Spleen (tissue), 7 donors: ENCODE measurements around the gene ARMS2.

Experiments
- POLR2A ChIP-seq, 3 donors: fragments of 450-650 bp; IDR thresholded peaks; one replicate each; pipeline ENCODE4 v1.5.1; 2017; ENCODE audit warnings: antibody characterized with exemption in 3 of 3, mild to moderate bottlenecking in 1 of 3
- POLR2AphosphoS5 ChIP-seq, 3 donors: sonication (generic); formaldehyde crosslinking; IDR thresholded peaks; one replicate each; pipeline ENCODE4 v1.5.1; 2017; ENCODE audit warnings: antibody characterized with exemption in 3 of 3
- TF ChIP-seq, protein P1 (sequence below), 11 experiments: fragments of 200-600 bp in 7 of 11; fragments of 450-650 bp in 4 of 11; sonication (generic) in 4 of 11; IDR thresholded peaks in 8 of 11; conservative IDR thresholded peaks in 3 of 11; 1 replicate in 7 of 11; 2 replicates in 4 of 11; pipeline versions ENCODE4 v1.4.0 to v1.8.0; 2016 to 2021; ENCODE audit warnings: antibody characterized with exemption in 11 of 11, inconsistent platforms in 4 of 11, mild to moderate bottlenecking in 1 of 11
- donor health status: DM: no; HTN: no; CAD: no; lungs with moderate emphysema.
- donor health status: DM: no; HTN: no; CAD: no.
- donor health status: DM: no; HTN: no; CAD: no.

DNA sequence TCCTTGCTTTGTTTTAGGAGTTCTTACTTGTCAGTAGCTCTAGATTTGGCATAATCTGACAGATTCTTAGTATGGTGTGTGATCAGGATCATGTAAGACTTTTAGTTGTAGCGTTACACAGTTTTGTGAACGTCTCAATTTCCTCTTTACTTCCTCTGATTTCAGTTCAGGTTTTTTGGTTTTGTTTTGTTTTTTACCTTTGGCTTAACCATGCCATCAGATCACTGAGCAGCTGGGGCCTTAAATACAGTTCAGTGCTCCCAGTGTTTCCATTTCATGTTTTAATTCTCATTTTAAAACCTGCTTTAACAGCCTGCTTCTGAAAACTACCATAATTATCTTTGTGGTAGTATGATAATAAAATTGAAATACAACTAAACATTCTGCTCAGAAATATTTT, 27.2 kb upstream of the ARMS2 start:
- TF ChIP-seq, protein P1, sequence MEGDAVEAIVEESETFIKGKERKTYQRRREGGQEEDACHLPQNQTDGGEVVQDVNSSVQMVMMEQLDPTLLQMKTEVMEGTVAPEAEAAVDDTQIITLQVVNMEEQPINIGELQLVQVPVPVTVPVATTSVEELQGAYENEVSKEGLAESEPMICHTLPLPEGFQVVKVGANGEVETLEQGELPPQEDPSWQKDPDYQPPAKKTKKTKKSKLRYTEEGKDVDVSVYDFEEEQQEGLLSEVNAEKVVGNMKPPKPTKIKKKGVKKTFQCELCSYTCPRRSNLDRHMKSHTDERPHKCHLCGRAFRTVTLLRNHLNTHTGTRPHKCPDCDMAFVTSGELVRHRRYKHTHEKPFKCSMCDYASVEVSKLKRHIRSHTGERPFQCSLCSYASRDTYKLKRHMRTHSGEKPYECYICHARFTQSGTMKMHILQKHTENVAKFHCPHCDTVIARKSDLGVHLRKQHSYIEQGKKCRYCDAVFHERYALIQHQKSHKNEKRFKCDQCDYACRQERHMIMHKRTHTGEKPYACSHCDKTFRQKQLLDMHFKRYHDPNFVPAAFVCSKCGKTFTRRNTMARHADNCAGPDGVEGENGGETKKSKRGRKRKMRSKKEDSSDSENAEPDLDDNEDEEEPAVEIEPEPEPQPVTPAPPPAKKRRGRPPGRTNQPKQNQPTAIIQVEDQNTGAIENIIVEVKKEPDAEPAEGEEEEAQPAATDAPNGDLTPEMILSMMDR (IDR thresholded peaks at IDR 0.05 in 8 of 11, conservative IDR thresholded peaks at IDR 0.05 in 3 of 11) = no peak
- no peak for TF ChIP-seq POLR2A (IDR thresholded peaks at IDR 0.05)
- no peak for TF ChIP-seq POLR2AphosphoS5 (IDR thresholded peaks at IDR 0.05)
